GM12878 (cell line): ENCODE measurements around the gene WWP2. TPM values are rescaled to one million over a fixed set of nuclear protein-coding genes. Genes with fewer than 3 reads are reported as not detected.

Source experiments
- ATAC-seq: fragments of 200-7000 bp; cut with Tn5 transposase; 3 replicates; pipeline ENCODE4 v1.9.1; 2020; ENCODE audit warnings: mild to moderate bottlenecking, moderate library complexity
- BruUV-seq: library from RNA; stranded (reverse); fragments of 400-500 nt; replicated peaks from 2 replicates; lab custom pipeline; 2021; lab: Mats Ljungman, UMichigan
- CTCF ChIA-PET: fragments of 300-600 bp; sonication (Branson Sonifier 250); formaldehyde crosslinking; extraction: SDS; loops from one replicate; lab custom pipeline; 2021; ENCODE audit warnings: inconsistent platforms; lab: Yijun Ruan, JAX
- POLR2A ChIA-PET: fragments of 350-600 bp; formaldehyde crosslinking; extraction: SDS; loops from one replicate; lab custom pipeline; 2021; ENCODE audit warnings: inconsistent platforms; lab: Charles Lee
- RAD21 ChIA-PET: fragments of 300-600 bp; sonication (Branson Sonifier 250); formaldehyde crosslinking; loops from one replicate; lab custom pipeline; 2023; ENCODE audit warnings: antibody characterized with exemption; ENCODE audit not compliant: unreplicated experiment; lab: Charles Lee
- SMC1A ChIA-PET: fragments of 300-600 bp; sonication (Branson Sonifier 250); formaldehyde crosslinking; loops from one replicate; lab custom pipeline; 2023; ENCODE audit not compliant: unreplicated experiment, uncharacterized antibody; lab: Charles Lee
- DNase-seq: peaks from one replicate; pipeline ENCODE4 v3.0.0-alpha.2; 2011; ENCODE audit warnings: low read depth, low spot score
- FAIRE-seq: peaks from 3 replicates; lab custom pipeline; 2011; peaks lifted over from hg19 to GRCh38; lab: Jason Lieb, UNC
- H2AFZ ChIP-seq: 2 replicates; pipeline ENCODE4 v1.6.0; 2011; ENCODE audit warnings: low read depth, low read length, control low read depth; ENCODE audit not compliant: control insufficient read depth
- H3K27ac ChIP-seq: 2 replicates; pipeline ENCODE4 v1.5.1; 2011; ENCODE audit warnings: control low read depth; ENCODE audit not compliant: control insufficient read depth, insufficient read depth
- H3K27me3 ChIP-seq, 2 experiments: replicated peaks in 1 of 2; 2 replicates each; pipeline versions ENCODE4 v1.6.0 to v1.6.1; 2011; ENCODE audit warnings: low read length in 1 of 2; ENCODE audit not compliant: control insufficient read depth in 2 of 2, insufficient read depth in 2 of 2
- H3K36me3 ChIP-seq, 2 experiments: 2 replicates each; pipeline ENCODE4 v1.5.1; 2011; ENCODE audit warnings: low read length in 1 of 2; ENCODE audit not compliant: control insufficient read depth in 2 of 2, insufficient read depth in 2 of 2
- H3K4me1 ChIP-seq: 2 replicates; pipeline ENCODE4 v1.6.1; 2011; ENCODE audit warnings: mild to moderate bottlenecking, low read length, moderate library complexity, mixed read lengths; ENCODE audit not compliant: control insufficient read depth, insufficient read depth
- H3K4me2 ChIP-seq: 2 replicates; pipeline ENCODE4 v1.6.0; 2011; ENCODE audit warnings: control low read depth; ENCODE audit not compliant: control insufficient read depth, insufficient read depth
- H3K4me3 ChIP-seq: fragments of 200-600 bp; sonication (generic); 2 replicates; pipeline ENCODE4 v1.5.1; 2016
- H3K79me2 ChIP-seq: 2 replicates; pipeline ENCODE4 v1.6.0; 2011; ENCODE audit warnings: low read length; ENCODE audit not compliant: control insufficient read depth, insufficient read depth
- H3K9ac ChIP-seq: 2 replicates; pipeline ENCODE4 v1.8.0; 2011; ENCODE audit warnings: low read length, control low read depth, mixed read lengths; ENCODE audit not compliant: control insufficient read depth, insufficient read depth
- H3K9me3 ChIP-seq: replicated peaks from 3 replicates; pipeline ENCODE4 v1.5.1; 2011; ENCODE audit warnings: mild to moderate bottlenecking, low read length; ENCODE audit not compliant: control insufficient read depth, insufficient read depth
- H4K20me1 ChIP-seq: 2 replicates; pipeline ENCODE4 v1.6.0; 2011; ENCODE audit not compliant: control insufficient read depth, insufficient read depth
- CBFB ChIP-seq: IDR thresholded peaks from 2 replicates; pipeline ENCODE4 v1.6.1; 2016; ENCODE audit warnings: antibody characterized with exemption, low read depth
- CUX1 ChIP-seq: IDR thresholded peaks from 2 replicates; pipeline ENCODE4 v1.6.1; 2012; ENCODE audit warnings: improper control_type of control experiment, low read depth, low read length; ENCODE audit not compliant: insufficient replicate concordance
- E2F4 ChIP-seq: IDR thresholded peaks from 2 replicates; pipeline ENCODE4 v1.6.1; 2012; ENCODE audit warnings: low read depth, low read length, improper control_type of control experiment
- ETV6 ChIP-seq, 2 experiments: fragments of 450-650 bp in 1 of 2; IDR thresholded peaks in 1 of 2; conservative IDR thresholded peaks in 1 of 2; 2 replicates each; pipeline ENCODE4 v1.6.1; 2014; ENCODE audit warnings: antibody characterized with exemption in 1 of 2, borderline replicate concordance in 1 of 2, low read depth in 1 of 2, mild to moderate bottlenecking in 1 of 2, moderate library complexity in 1 of 2
- GABPA ChIP-seq: IDR thresholded peaks from 2 replicates; pipeline ENCODE4 v1.6.1; 2014; ENCODE audit warnings: antibody characterized with exemption, low read depth, mild to moderate bottlenecking, inconsistent platforms
- NFXL1 ChIP-seq: fragments of 450-650 bp; IDR thresholded peaks from 2 replicates; pipeline ENCODE4 v1.6.1; 2017; ENCODE audit warnings: antibody characterized with exemption, mild to moderate bottlenecking, borderline replicate concordance
- POU2F2 ChIP-seq: IDR thresholded peaks from 3 replicates; pipeline ENCODE4 v1.6.1; 2011; ENCODE audit warnings: low read depth, mild to moderate bottlenecking, low read length, borderline replicate concordance
- RB1 ChIP-seq: fragments of 450-650 bp; formaldehyde crosslinking; IDR thresholded peaks from 2 replicates; pipeline ENCODE4 v1.6.1; 2017; ENCODE audit warnings: mild to moderate bottlenecking, borderline replicate concordance
- SREBF2 ChIP-seq: IDR thresholded peaks from 2 replicates; pipeline ENCODE4 v1.6.1; 2012; ENCODE audit warnings: mild to moderate bottlenecking, low read length
- STAT1 ChIP-seq: fragments of 450-650 bp; conservative IDR thresholded peaks from 2 replicates; pipeline ENCODE4 v1.6.1; 2014; ENCODE audit warnings: antibody characterized with exemption, mild to moderate bottlenecking
- ZNF207 ChIP-seq: fragments of 450-650 bp; IDR thresholded peaks from 2 replicates; pipeline ENCODE4 v1.6.1; 2014; ENCODE audit warnings: antibody characterized with exemption, mild to moderate bottlenecking, borderline replicate concordance
- ZNF384 ChIP-seq: IDR thresholded peaks from 2 replicates; pipeline ENCODE4 v1.6.1; 2012; ENCODE audit warnings: low read depth, mild to moderate bottlenecking, low read length, improper control_type of control experiment, borderline replicate concordance
- WGBS: methylation state at CpG from one replicate; pipeline ENCODE4 v1.1.6; 2016; ENCODE audit warnings: low lambda C conversion rate; ENCODE audit not compliant: insufficient replicate concordance, insufficient coverage; ENCODE audit errors: missing lambda C conversion rate; 5-methylcytosine and 5-hydroxymethylcytosine counted together
- in situ Hi-C: fragments of 300-500 bp; cut with MboI; formaldehyde crosslinking; loops from 9 replicates; pipeline ENCODE4 v1.14.3; 2018; ENCODE audit warnings: mixed read lengths
- intact Hi-C: fragments of 100-400 bp; cut with micrococcal nuclease; formaldehyde crosslinking; loops from one replicate; pipeline ENCODE4 v1.14.2; 2022; ENCODE audit not compliant: unreplicated experiment
- polyA plus RNA-seq, 11 experiments: library from polyadenylated mRNA; depleted of rRNA in 4 of 11; unstranded in 6 of 11; stranded (reverse) in 5 of 11; fragments of >200 nt; fragmentation: Nextera tagmentation in 4 of 11; fragmentation: Illumina TruSeq in 1 of 11; extraction: Ambion mirVana in 4 of 11; extraction: Trizol in 1 of 11; gene quantifications; 1 replicate in 1 of 11; 2 replicates in 10 of 11; pipeline versions ENCODE4 v1.2.1 to v1.2.3, GENCODE V29; 2011 to 2016; ENCODE audit warnings: inconsistent platforms in 2 of 11, missing spikeins in 2 of 11, low read depth in 1 of 11
- total RNA-seq, 4 experiments: library from RNA; depleted of rRNA in 3 of 4; stranded (reverse); fragments of >200 nt in 3 of 4; fragmentation: Illumina TruSeq in 1 of 4; extraction: Trizol in 1 of 4; gene quantifications; 2 replicates each; pipeline versions ENCODE4 v1.2.1 to v1.2.3, GENCODE V29; 2013 to 2021
- TF ChIP-seq, protein P1 (sequence below): fragments of 450-650 bp; IDR thresholded peaks from 2 replicates; pipeline ENCODE4 v1.6.1; 2016; ENCODE audit warnings: mild to moderate bottlenecking

Gene WWP2
- total and polyA plus RNA-seq, 10 of the 15 experiments (the other 5 are each of a cell fraction or from before 2014, with no cell fraction given) = 2.8 to 47.0 (median 23.8) TPM

DNA sequence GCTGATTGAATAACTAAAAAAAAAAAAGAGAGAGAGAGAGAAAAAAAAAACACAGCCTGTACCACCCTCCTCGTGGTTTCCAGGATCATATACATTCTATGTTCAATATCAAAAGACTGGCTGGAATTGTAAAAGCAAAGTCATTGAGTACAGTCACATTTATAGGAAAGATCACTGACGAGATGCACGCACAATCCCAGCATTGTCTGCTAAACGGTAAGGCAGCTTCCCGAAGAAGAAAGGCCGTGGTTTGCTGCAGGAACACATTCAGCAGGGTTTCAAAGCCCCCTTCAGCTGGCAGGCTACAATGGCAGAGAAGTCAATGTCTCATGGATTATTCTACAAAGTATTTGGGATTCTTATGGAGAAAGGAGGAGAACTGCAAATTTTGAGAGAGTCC lies 45.1 kb upstream of the WWP2 start (continued):
- TF ChIP-seq ETV6 (conservative IDR thresholded peaks at IDR 0.05 in 1 of 2, IDR thresholded peaks at IDR 0.05 in 1 of 2; ENCODE audit: borderline replicate concordance in 1 of 2, low read depth in 1 of 2) (no peak), CBFB (no peak), RB1 (no peak), POU2F2 (no peak), ZNF384 (no peak), ZNF207 (no peak)
- TF ChIP-seq, protein P1, sequence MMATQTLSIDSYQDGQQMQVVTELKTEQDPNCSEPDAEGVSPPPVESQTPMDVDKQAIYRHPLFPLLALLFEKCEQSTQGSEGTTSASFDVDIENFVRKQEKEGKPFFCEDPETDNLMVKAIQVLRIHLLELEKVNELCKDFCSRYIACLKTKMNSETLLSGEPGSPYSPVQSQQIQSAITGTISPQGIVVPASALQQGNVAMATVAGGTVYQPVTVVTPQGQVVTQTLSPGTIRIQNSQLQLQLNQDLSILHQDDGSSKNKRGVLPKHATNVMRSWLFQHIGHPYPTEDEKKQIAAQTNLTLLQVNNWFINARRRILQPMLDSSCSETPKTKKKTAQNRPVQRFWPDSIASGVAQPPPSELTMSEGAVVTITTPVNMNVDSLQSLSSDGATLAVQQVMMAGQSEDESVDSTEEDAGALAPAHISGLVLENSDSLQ = no peak

- whole genome bisulfite sequencing = 83% methylated on average over 9 of the region's 10 CpGs
- no TSS peak for BruUV-seq
- Histone ChIP-seq H2AFZ (no peak overlapping the region), H3K4me1 (no peaks in the 10 kb centered on the region; the same call in none of the 2 replicates), H3K9me3 (no peaks in the 10 kb centered on the region; the same call in 2 of the 3 replicates), H4K20me1 (no peaks in the 10 kb centered on the region), H3K27me3 (no peaks in the 10 kb centered on the region), H3K4me3 (no peak overlapping the region), H3K4me2 (no peak overlapping the region), H3K9ac (no peak overlapping the region), H3K27ac (no peak overlapping the region), H3K36me3 (peaks cover 0 to 3% of the 10 kb centered on the region in 2 experiments; a peak in 2 of 4 replicates), H3K79me2 (no peaks in the 10 kb centered on the region)
- ChIA-PET RAD21 (interaction anchor here (1.6 kb wide), 1 partner anchor 212 kb away, joined by 3 read pairs; no protein-coding TSS in a partner anchor), POLR2A (no interaction called here), CTCF (interaction anchor here (0.8 kb wide), 1 partner anchor 36 kb away, joined by 3 read pairs; the partner anchor contains the start of gene NOB1), SMC1A (interaction anchor here (0.6 to 1.5 kb wide), 3 partner anchors 8 to 412 kb away, joined by 3 to 8 read pairs (median 3); partner anchors contain the start of genes NOB1 and NQO1)
- DNase-seq (no peak), FAIRE-seq (no peak), ATAC-seq (no peak)
- in situ Hi-C loops (no loop called here), intact Hi-C loops (no loop called here)
- TF ChIP-seq NFXL1 (no peak), SREBF2 (no peak), STAT1 (no peak), GABPA (no peak), E2F4 (no peak), CUX1 (no peak)
These were observed 43.9 kb upstream of the WWP2 start for GRCh38 chr16:69718111-69718764.
